Stomach (tissue), 19 donors: ENCODE data around the gene NGB. TPM values are rescaled to one million over a fixed set of nuclear protein-coding genes. Genes with fewer than 3 reads are reported as not detected.
"Not testable (repeated sequence)": the region's sequence is repeated elsewhere in the genome, so short reads cannot be mapped to it uniquely, and the experiment has no call there.

Experiments
- DNase-seq, 2 donors: peaks; one replicate each; pipeline versions ENCODE4 v3.0.0 to v3.0.0-alpha.2; 2013 to 2019
- H3K27ac ChIP-seq, 5 donors: fragments of 200-600 bp in 4 of 5; sonication (generic) in 4 of 5; one replicate each; pipeline ENCODE4 v1.5.1; 2013 to 2019; ENCODE audit warnings: mild to moderate bottlenecking in 1 of 5, moderate library complexity in 1 of 5
- H3K27me3 ChIP-seq, 3 donors: fragments of 200-600 bp; sonication (generic); one replicate each; pipeline ENCODE4 v1.5.1; 2017 to 2019; ENCODE audit warnings: mixed run types in 1 of 3
- H3K36me3 ChIP-seq, 4 donors: fragments of 200-600 bp; sonication (generic); 1 replicate in 3 of 4; 2 replicates in 1 of 4; pipeline ENCODE4 v1.5.1; 2016 to 2019
- H3K4me1 ChIP-seq, 4 donors: fragments of 200-600 bp; sonication (generic); one replicate each; pipeline ENCODE4 v1.5.1; 2016 to 2019
- H3K4me3 ChIP-seq, 4 donors: fragments of 200-600 bp; sonication (generic) in 3 of 4; one replicate each; pipeline ENCODE4 v1.5.1; 2016 to 2019; ENCODE audit warnings: mild to moderate bottlenecking in 1 of 4
- H3K9me3 ChIP-seq, 4 donors: fragments of 200-600 bp; sonication (generic); one replicate each; pipeline ENCODE4 v1.5.1; 2016 to 2019
- CTCF ChIP-seq, 7 experiments: fragments of 450-650 bp in 4 of 7; fragments of 200-600 bp in 3 of 7; sonication (generic) in 3 of 7; IDR thresholded peaks; one replicate each; pipeline ENCODE4 v1.5.1; 2016 to 2019; ENCODE audit warnings: antibody characterized with exemption in 7 of 7, control low read depth in 2 of 7, mild to moderate bottlenecking in 1 of 7
- EP300 ChIP-seq: sonication (generic); formaldehyde crosslinking; IDR thresholded peaks from one replicate; pipeline ENCODE4 v1.6.1; 2017; ENCODE audit warnings: antibody characterized with exemption
- POLR2A ChIP-seq, 4 donors: fragments of 450-650 bp; IDR thresholded peaks; one replicate each; pipeline ENCODE4 v1.6.1; 2016; ENCODE audit warnings: antibody characterized with exemption in 4 of 4, control low read depth in 2 of 4, mild to moderate bottlenecking in 1 of 4, moderate library complexity in 1 of 4
- POLR2AphosphoS5 ChIP-seq, 3 donors: sonication (generic); formaldehyde crosslinking; IDR thresholded peaks; one replicate each; pipeline ENCODE4 v1.6.1; 2016; ENCODE audit warnings: antibody characterized with exemption in 3 of 3
- WGBS, 5 donors: extraction: QIAGEN DNeasy Blood & Tissue Kit in 3 of 5; methylation state at CpG; one replicate each; pipeline versions ENCODE4 v1.1.5 to v1.1.7; 2013 to 2018; 5-methylcytosine and 5-hydroxymethylcytosine counted together
- intact Hi-C: fragments of 100-400 bp; cut with DNase I; formaldehyde crosslinking; loops from one replicate; pipeline ENCODE4 v1.15.1; 2023; ENCODE audit warnings: low total_unique reads
- long read RNA-seq, 10 donors: transcript quantifications; one replicate each; lab custom pipeline, GENCODE V29; 2026
- polyA plus RNA-seq, 3 donors: library from polyadenylated mRNA; stranded (reverse); fragments of 200-250 nt; gene quantifications; one replicate each; pipeline ENCODE4 v1.2.3, GENCODE V29; 2013
- total RNA-seq, 5 donors: library from RNA; depleted of rRNA; stranded (reverse); fragments of >200 nt; gene quantifications; one replicate each; pipeline versions ENCODE4 v1.1.0 to v1.2.3, GENCODE V29; 2014 to 2016
- donor health status: healthy with polysubstance abuse.
- donor health status: Bipolar disorder and iron deficiency.
- donor health status: healthy.

NGB gene
- total RNA-seq (10 to 100 TPM in 1 of 5 donors, 1 to 10 TPM in 2, under 1 TPM in 1, not detected in 1; 0.18 to 47.2 (median 5.6) TPM), polyA plus RNA-seq (under 1 TPM in 1 of 3 donors, not detected in 2; 0.53 TPM)
- long read RNA-seq, donor 1, partial matches to known transcripts: 0 of 1 reads
- long read RNA-seq, donor 1, other reads (novel, unspliced or antisense): 0 of 1 reads
- long read RNA-seq, donor 2, partial matches to known transcripts: 0 of 1 reads
- long read RNA-seq, donor 2, other reads (novel, unspliced or antisense): 0 of 1 reads
- long read RNA-seq, donor 3: 0 reads
- long read RNA-seq, donor 4: 0 reads
- long read RNA-seq, donor 5: 0 reads
- long read RNA-seq, donor 6, partial matches to known transcripts: 0 of 2 reads
- long read RNA-seq, donor 6, other reads (novel, unspliced or antisense): 0 of 2 reads
- long read RNA-seq, donor 7, partial matches to known transcripts: 0 of 1 reads
- long read RNA-seq, donor 7, other reads (novel, unspliced or antisense): 0 of 1 reads
- long read RNA-seq, donor 8, partial matches to known transcripts: 0 of 1 reads
- long read RNA-seq, donor 8, other reads (novel, unspliced or antisense): 0 of 1 reads
- long read RNA-seq, donor 9: 0 reads
- long read RNA-seq, donor 10: 0 reads

- DNase-seq: no peak
- TF ChIP-seq POLR2AphosphoS5 (IDR thresholded peaks at IDR 0.05): no peak
- TF ChIP-seq POLR2A (IDR thresholded peaks at IDR 0.05): no peak
- TF ChIP-seq CTCF (IDR thresholded peaks at IDR 0.05): no peak
- TF ChIP-seq EP300: no peak
- Histone ChIP-seq H3K4me1 (peaks cover 0 to 17% (median 9%) of the 10 kb centered on the region in 4 donors), H3K36me3 (peaks cover 0 to 18% (median 2%) of the 10 kb centered on the region in 4 donors), H3K27ac (no peak within 1 kb of the TSS), H3K27me3 (peaks cover 8 to 67% (median 32%) of the 10 kb centered on the region in 3 donors), H3K9me3 (peaks cover 0 to 23% (median 17%) of the 10 kb centered on the region in 4 donors), H3K4me3 (peak within 1 kb of the TSS in 1 of 4 donors; percentile 6)
- WGBS, 5 donors: 15 to 49% (median 18%) methylated on average over 9 to 38 of the region's 38 CpGs
- intact Hi-C loops: no loop called here
Observed at GRCh38 chr14:77271113-77271710, at the start of gene NGB. NGB (minus strand) TSS chr14:77271206; CDS start chr14:77270937, 269 bp downstream.

- 0 to 3% (median 0%) methylated on average over 20 to 69 of the region's 69 CpGs for WGBS, 5 donors
- intact Hi-C loops: loop anchor here (10.0 kb wide), 1 partner anchor 134 kb away; the partner anchor contains the start of genes AHSA1 and VIPAS39
Observed at GRCh38 chr14:77320238-77320935, 49.4 kb upstream of the NGB start, which contains the start of gene POMT2. POMT2 (minus strand) TSS chr14:77320883; CDS start chr14:77320681, 202 bp downstream.

GRCh38 chr14:77319422-77319821 lies 48.4 kb upstream of the NGB start:
- peaks cover 33 to 61% (median 46%) of the 10 kb centered on the region in 4 donors for H3K4me1 ChIP-seq
- peak overlapping the region in 1 of 4 donors; percentile 99 for H3K4me3 ChIP-seq
- 62 to 77% (median 75%) methylated on average over 5 of the region's 5 CpGs for WGBS, 5 donors
- TF ChIP-seq EP300 (no peak), POLR2A (IDR thresholded peaks at IDR 0.05) (no peak), CTCF (IDR thresholded peaks at IDR 0.05) (no peak), POLR2AphosphoS5 (IDR thresholded peaks at IDR 0.05) (no peak)
- DNase-seq: no peak
- no peaks in the 10 kb centered on the region for H3K9me3 ChIP-seq
- no peak overlapping the region for H3K27ac ChIP-seq
- intact Hi-C loops: loop anchor here (10.0 kb wide), 2 partner anchors 165 to 445 kb away; no protein-coding TSS in a partner anchor
- no peaks in the 10 kb centered on the region for H3K27me3 ChIP-seq
- H3K36me3 ChIP-seq: no peaks in the 10 kb centered on the region

More at GRCh38 chr14:77320238-77320935, 49.4 kb upstream of the NGB start, which contains the start of gene POMT2:
- TF ChIP-seq EP300: no peak
- TF ChIP-seq POLR2AphosphoS5 (IDR thresholded peaks at IDR 0.05): peak; percentile 42 to 81 (median 80)
- no peak for TF ChIP-seq POLR2A (IDR thresholded peaks at IDR 0.05)
- peak in 4 of 7 experiments; percentile 37 to 78 (median 44) for TF ChIP-seq CTCF (IDR thresholded peaks at IDR 0.05)
- peak within 1 kb of the TSS; percentile 95 to 100 (median 99) for H3K4me3 ChIP-seq
- peak; percentile 95 to 97 for DNase-seq
- H3K9me3 ChIP-seq: no peaks in the 10 kb centered on the region
- peaks cover 26 to 51% (median 37%) of the 10 kb centered on the region in 4 donors for H3K4me1 ChIP-seq
- peak within 1 kb of the TSS; percentile 95 to 98 (median 96) for H3K27ac ChIP-seq
- H3K36me3 ChIP-seq: no peaks in the 10 kb centered on the region
- H3K27me3 ChIP-seq: no peaks in the 10 kb centered on the region

- DNase-seq, H3K9me3 ChIP-seq, H3K27me3 ChIP-seq, H3K27ac ChIP-seq, H3K4me3 ChIP-seq, H3K36me3 ChIP-seq: not testable (repeated sequence)
- peaks cover 34 to 68% (median 50%) of the 10 kb centered on the region in 4 donors for H3K4me1 ChIP-seq
- intact Hi-C loops: loop anchor here (10.0 kb wide), 2 partner anchors 164 to 444 kb away; no protein-coding TSS in a partner anchor
- WGBS, 5 donors: 93 to 96% (median 95%) methylated on average over 11 of the region's 11 CpGs
Observed at GRCh38 chr14:77318756-77319155, 47.8 kb upstream of the NGB start.
